ENCODE measurements around the gene POLR2C.

GRCh38 chr16:57503366-57503765 is 40.9 kb downstream of the POLR2C start:
- no peak for TF ChIP-seq CTCF (IDR thresholded peaks at IDR 0.05)
- no peak for TF ChIP-seq POLR2A (IDR thresholded peaks at IDR 0.05)
